Measurements from ENCODE around the gene TBC1D17. TPM values are rescaled to one million over a fixed set of nuclear protein-coding genes. Genes with fewer than 3 reads are reported as not detected.

TBC1D17 gene
- total and polyA plus RNA-seq, 2 of the 13 experiments (the other 11 are each of a cell fraction or from before 2014, with no cell fraction given) = 9.7 to 16.9 TPM

GRCh38 chr19:49851456-49852259, 25.8 kb upstream of the TBC1D17 start (continued):
- TF ChIP-seq ZNF687 (CRISPR knock-in tag; IDR thresholded peaks at IDR 0.05) (0 out of 2 replicates have a peak, but pooled peaks have one; percentile 16), HDAC2 (CRISPR knock-in tag; IDR thresholded peaks at IDR 0.05) (0 out of 2 replicates have a peak, but pooled peaks have one; percentile 13), SAP130 (CRISPR knock-in tag; IDR thresholded peaks at IDR 0.05; ENCODE audit: low read depth) (peak; percentile 41; the same call in 1 of the 2 replicates), SRSF1 (optimal IDR thresholded peaks at IDR 0.05; ENCODE audit: low read depth, low read length) (peak; percentile 38), TBP (CRISPR knock-in tag; IDR thresholded peaks at IDR 0.05) (no peak), IRF9 (CRISPR knock-in tag; IDR thresholded peaks at IDR 0.05; ENCODE audit: borderline replicate concordance) (0 out of 2 replicates have a peak, but pooled peaks have one; percentile 40), KDM2A (CRISPR knock-in tag; IDR thresholded peaks at IDR 0.05; ENCODE audit: borderline replicate concordance, low read depth) (peak; percentile 44; the same call in 1 of the 2 replicates), AGO1 (IDR thresholded peaks at IDR 0.05; ENCODE audit: low read depth, low read length, poor library complexity, severe bottlenecking) (peak; percentile 67), MXD3 (CRISPR knock-in tag; IDR thresholded peaks at IDR 0.05) (peak; percentile 44; the same call in 1 of the 2 replicates), NFAT5 (CRISPR knock-in tag; IDR thresholded peaks at IDR 0.05) (0 out of 2 replicates have a peak, but pooled peaks have one; percentile 31), ARID4A (CRISPR knock-in tag; IDR thresholded peaks at IDR 0.05; ENCODE audit: borderline replicate concordance) (peak; percentile 65)
